SK-N-MC (cell line): ENCODE results near the gene PSG4.
"Not testable (repeated sequence)": the region's sequence is repeated elsewhere in the genome, so short reads cannot be mapped to it uniquely, and the experiment has no call there.

Experiments
- DNase-seq: peaks from one replicate; pipeline ENCODE4 v3.0.0-alpha.2; 2011; ENCODE audit warnings: low read depth, low spot score
- H3K27ac ChIP-seq: fragments of 200-600 bp; sonication (generic); 2 replicates; pipeline ENCODE4 v1.5.1; 2016; ENCODE audit warnings: mixed run types
- H3K36me3 ChIP-seq: fragments of 200-600 bp; sonication (generic); 2 replicates; pipeline ENCODE4 v1.6.1; 2017; ENCODE audit warnings: antibody characterized with exemption, low read length, mixed read lengths; ENCODE audit not compliant: insufficient read depth
- H3K4me3 ChIP-seq: fragments of 200-600 bp; sonication (generic); 2 replicates; pipeline ENCODE4 v1.5.1; 2016
- H3K9ac ChIP-seq: fragments of 200-600 bp; sonication (generic); 2 replicates; pipeline ENCODE4 v1.8.0; 2017; ENCODE audit warnings: mixed run types, mixed read lengths; ENCODE audit not compliant: insufficient read length
- H3K9me3 ChIP-seq: fragments of 200-600 bp; sonication (generic); 2 replicates; pipeline ENCODE4 v1.6.1; 2017; ENCODE audit warnings: low read depth, mild to moderate bottlenecking, antibody characterized with exemption, low read length, moderate library complexity, mixed read lengths
- POLR2AphosphoS5 ChIP-seq: IDR thresholded peaks from 2 replicates; pipeline ENCODE4 v1.6.1; 2012; ENCODE audit warnings: mild to moderate bottlenecking, low read depth, low read length, borderline replicate concordance

The PSG4 gene

DNA sequence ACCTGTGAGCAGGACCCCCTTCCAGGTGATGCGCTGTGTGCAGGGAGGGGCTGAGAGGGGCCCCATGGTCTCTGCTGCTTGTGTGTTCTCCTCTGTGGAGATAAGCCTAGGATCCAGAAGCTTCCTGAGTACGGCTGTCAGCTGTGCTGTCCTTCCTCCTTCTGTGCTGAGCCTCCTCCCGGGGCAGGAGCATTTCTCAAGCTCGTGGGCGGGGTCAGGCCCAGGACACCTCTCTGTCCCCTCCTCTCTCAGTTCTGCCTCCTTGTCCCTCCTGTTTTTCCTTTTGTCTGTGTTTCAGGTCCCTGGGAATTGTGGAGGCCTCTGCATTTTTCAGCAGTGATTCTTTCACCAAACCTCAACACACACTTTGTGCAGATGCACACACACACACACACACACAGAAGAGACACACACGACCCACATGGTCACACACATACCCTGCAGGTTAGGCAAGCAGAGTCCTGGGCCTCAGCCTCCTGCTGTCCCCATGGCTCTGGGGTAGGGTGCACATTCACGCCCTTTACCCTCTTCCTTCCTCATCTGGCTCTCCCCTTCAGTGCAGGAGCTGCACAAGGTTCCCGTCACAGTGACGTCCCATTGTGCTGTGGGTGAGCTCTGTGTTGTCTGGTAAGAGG, at the start of gene PSG4:
TSS of gene PSG4 (minus strand) at position 168 of the 635 bp plus-strand sequence. CDS start at position 66, 102 bp downstream.
- not testable (repeated sequence) for H3K9ac ChIP-seq, H3K9me3 ChIP-seq, DNase-seq, H3K4me3 ChIP-seq, H3K27ac ChIP-seq, H3K36me3 ChIP-seq

DNA sequence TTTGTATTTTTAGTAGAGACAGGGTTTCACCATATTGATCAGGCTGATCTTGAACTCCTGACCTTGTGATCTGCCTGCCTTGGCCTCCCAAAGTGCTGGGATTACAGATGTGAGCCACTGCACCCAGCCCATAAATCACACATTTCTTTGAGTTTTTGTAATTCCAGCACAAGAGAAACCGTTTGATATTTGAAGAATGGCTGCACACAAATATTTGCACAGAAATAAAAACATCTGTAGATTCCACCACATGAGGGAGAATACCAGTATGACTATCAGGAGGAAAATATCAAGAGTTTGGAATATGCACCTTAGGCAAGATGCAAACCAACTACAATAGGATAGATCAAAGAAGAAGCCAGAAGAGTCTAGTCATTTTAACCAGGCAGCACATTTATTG, 46.0 kb upstream of the PSG4 start:
- not testable (repeated sequence) for DNase-seq, H3K27ac ChIP-seq, H3K9me3 ChIP-seq, H3K9ac ChIP-seq, H3K36me3 ChIP-seq, H3K4me3 ChIP-seq

DNA sequence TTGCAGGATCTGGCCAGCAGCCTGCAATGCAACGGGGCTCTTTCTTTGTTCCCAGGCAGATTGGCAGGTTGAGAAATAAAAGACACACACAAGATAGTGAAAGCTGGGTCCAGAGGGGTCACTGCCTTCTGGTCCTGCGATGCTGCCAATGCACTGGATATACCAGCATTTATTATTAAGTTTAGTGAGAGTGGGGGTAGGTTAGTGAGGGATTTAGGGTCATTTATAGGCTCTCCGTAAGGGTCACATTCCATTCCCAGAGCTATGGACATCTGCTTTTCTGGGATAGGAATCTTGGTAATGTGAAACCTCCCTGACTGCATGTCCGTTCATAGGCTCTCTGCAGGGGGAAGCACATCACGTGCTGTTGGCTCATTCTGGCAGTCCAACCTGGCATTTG, 44.9 kb upstream of the PSG4 start:
- DNase-seq, H3K9ac ChIP-seq, H3K27ac ChIP-seq, H3K4me3 ChIP-seq, H3K36me3 ChIP-seq, H3K9me3 ChIP-seq: not testable (repeated sequence)

DNA sequence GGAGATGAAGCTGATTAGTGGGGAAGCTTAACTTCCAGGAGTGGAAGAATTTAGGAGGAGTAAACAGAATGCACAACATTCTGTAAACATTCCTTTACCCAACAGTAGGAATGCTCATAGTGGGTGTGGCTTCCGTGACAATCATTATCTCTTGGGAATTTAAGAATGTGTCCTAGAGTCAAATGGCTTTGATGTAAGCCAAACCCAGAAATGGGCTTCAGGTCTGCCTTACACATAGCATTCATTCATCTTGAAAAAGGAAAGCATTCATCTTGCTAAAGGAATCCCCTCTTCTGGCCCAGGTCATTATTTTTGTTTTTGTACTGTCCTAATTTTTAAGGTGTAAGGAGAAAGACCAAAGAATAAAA, 43.2 kb upstream of the PSG4 start:
- not testable (repeated sequence) for DNase-seq, H3K9ac ChIP-seq

DNA sequence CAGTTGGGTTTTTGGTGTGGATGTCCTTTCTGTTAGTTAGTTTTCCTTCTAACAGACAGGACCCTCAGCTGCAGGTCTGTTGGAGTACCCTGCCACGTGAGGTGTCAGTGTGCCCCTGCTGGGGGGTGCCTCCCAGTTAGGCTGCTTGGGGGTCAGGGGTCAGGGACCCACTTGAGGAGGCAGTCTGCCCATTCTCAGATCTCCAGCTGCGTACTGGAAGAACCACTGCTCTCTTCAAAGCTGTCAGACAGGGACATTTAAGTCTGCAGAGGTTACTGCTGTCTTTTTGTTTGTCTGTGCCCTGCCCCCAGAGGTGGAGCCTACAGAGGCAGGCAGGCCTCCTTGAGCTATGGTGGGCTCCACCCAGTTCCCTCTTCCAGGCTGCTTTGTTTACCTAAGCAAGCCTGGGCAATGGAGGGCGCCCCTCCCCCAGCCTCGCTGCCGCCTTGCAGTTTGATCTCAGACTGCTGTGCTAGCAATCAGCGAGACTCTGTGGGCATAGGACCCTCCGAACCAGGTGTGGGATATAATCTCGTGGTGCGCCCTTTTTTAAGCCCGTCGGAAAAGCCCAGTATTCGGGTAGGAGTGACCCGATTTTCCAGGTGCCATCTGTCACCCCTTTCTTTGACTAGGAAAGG, 41.9 kb upstream of the PSG4 start:
- H3K9me3 ChIP-seq, H3K9ac ChIP-seq, DNase-seq, H3K27ac ChIP-seq, H3K36me3 ChIP-seq, H3K4me3 ChIP-seq: not testable (repeated sequence)

More for the DNA sequence above, 43.2 kb upstream of the PSG4 start:
- H3K27ac ChIP-seq, H3K4me3 ChIP-seq, H3K9me3 ChIP-seq, H3K36me3 ChIP-seq: not testable (repeated sequence)

DNA sequence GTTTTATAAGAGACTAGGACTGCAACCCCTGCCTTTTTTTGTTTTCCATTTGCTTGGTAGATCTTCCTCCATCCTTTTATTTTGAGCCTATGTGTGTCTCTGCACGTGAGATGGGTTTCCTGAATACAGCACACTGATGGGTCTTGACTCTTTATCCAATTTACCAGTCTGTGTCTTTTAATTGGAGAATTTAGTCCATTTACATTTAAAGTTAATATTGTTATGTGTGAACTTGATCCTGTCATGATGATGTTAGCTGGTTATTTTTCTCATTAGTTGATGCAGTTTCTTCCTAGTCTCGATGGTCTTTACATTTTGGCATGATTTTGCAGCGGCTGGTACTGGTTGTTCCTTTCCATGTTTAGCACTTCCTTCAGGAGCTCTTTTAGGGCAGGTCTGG, 40.4 kb upstream of the PSG4 start:
- not testable (repeated sequence) for H3K27ac ChIP-seq, H3K4me3 ChIP-seq, DNase-seq, H3K9me3 ChIP-seq, H3K36me3 ChIP-seq, H3K9ac ChIP-seq

DNA sequence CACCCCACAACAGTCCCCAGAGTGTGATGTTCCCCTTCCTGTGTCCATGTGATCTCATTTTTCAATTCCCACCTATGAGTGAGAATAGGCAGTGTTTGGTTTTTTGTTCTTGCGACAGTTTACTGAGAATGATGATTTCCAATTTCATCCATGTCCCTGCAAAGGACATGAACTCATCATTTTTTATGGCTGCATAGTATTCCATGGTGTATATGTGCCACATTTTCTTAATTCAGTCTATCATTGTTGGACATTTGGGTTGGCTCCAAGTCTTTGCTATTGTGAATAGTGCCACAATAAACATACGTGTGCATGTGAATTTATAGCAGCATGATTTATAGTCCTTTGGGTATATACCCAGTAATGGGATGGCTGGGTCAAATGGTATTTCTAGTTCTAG, 36.8 kb upstream of the PSG4 start:
- not testable (repeated sequence) for H3K9me3 ChIP-seq, H3K27ac ChIP-seq, H3K9ac ChIP-seq, DNase-seq, H3K36me3 ChIP-seq, H3K4me3 ChIP-seq

DNA sequence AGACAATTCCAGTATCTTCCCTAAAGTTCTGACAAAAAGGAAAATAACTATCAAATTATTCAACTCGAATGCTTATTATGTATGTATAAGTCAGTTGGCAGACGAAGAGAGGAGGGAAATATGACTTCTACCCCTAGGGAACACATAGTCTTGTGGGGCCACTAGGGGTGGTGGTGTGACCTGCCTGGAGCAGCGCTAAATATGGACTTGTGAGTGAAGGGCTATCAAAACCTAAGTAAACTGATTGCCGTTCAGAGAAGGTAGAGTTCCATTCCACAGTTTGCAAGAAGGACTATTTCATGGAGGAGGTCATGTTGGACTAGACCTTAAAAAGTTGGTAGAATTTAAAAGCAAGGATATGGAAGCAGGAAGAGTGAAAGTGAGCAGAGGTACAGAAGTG, 32.8 kb upstream of the PSG4 start:
- not testable (repeated sequence) for H3K9ac ChIP-seq, H3K27ac ChIP-seq, H3K36me3 ChIP-seq, DNase-seq, H3K9me3 ChIP-seq, H3K4me3 ChIP-seq

DNA sequence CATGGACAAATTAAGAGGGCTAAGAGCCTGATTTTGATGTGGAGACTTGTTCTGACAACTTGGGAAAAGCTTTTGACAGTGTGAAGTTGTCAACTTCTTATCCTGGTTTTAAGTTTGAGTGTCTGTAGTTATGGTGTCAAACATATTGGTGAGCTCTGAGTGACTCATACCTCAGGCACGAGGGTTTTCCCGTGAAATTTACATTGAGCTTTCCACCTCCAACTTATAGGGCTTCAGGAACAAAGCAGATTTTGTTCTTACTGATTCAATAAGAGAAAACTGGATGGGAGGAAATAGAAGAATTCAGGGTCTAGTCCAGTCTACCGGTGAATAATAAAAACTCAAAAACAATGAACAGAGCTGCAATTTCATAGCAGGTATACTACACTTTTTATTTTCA, 30.2 kb upstream of the PSG4 start:
- H3K4me3 ChIP-seq, H3K9me3 ChIP-seq, DNase-seq, H3K9ac ChIP-seq, H3K27ac ChIP-seq, H3K36me3 ChIP-seq: not testable (repeated sequence)

DNA sequence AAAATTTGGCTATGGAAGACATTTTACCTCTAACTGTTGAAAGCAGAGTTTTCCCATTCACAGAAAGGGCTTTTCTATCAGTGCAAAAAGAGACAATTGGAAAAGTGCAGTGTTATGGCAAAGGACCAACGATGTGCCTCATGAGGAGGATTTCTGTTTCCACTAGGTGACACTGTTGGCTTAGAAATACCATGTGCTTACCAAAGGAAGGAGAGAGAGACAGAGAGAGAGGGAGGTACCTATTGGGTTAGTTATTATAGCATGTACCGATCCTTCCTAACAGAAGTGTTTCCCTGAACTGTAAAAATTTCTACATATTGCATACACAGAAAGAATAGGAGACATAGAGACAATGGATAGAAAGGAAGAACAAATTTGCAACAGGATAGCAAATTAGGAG, 23.9 kb upstream of the PSG4 start:
- DNase-seq: no peak
- Histone ChIP-seq H3K9me3 (no peaks in the 10 kb centered on the region), H3K4me3 (no peak overlapping the region), H3K27ac (no peak overlapping the region), H3K36me3 (no peaks in the 10 kb centered on the region), H3K9ac (no peak overlapping the region)
- no peak for TF ChIP-seq POLR2AphosphoS5

DNA sequence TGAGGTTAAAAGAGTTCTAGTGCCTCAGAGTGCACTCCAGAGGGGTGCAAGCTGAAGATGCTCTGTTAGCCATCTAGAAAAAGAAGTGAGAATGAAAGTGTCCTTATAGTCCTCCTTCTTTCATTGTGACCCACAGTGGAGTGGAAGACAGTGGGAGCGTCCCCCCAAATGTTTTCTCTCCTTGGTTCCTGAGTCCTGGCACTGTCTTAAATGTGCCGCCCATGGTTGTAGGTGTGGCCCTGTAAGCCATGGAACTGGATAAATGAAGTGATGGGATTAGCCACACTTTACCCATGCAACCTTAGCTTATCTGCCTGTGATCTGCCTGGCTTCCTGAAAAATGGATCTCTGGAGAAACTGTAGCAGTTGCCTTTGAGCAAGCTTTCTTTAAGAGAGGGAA, 23.3 kb upstream of the PSG4 start:
- not testable (repeated sequence) for H3K4me3 ChIP-seq, DNase-seq, H3K36me3 ChIP-seq, H3K27ac ChIP-seq, H3K9ac ChIP-seq, H3K9me3 ChIP-seq

DNA sequence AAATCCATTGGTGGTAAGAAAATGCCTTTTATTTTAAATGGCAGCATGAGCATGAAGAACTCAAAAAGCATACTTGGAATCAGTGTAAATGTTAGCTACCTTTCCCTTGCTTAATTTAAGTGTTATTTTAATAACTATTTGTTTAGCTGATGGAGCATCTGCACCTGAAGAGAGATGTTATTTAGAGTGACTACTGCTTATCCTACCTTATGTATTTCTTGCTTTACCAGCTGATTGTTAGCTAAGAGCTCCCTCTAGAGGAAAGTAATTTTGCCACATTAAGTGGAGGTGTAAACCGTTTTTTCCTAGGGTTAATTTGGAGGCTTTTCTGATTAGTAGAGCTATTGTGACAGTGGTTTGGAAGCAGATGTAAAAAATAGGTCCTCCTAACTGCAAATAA, 21.5 kb upstream of the PSG4 start:
- H3K9me3 ChIP-seq, H3K9ac ChIP-seq, DNase-seq, H3K4me3 ChIP-seq, H3K36me3 ChIP-seq, H3K27ac ChIP-seq: not testable (repeated sequence)
